T-helper 2 cell treated with Interferon-gamma antibody and Interleukin-4, amounts not matched to agents 5 μg/mL and 100 μg/mL, for 36 hours (primary cell): ENCODE data around the gene PPAT.
"Not testable (repeated sequence)": the region's sequence is repeated elsewhere in the genome, so short reads cannot be mapped to it uniquely, and the experiment has no call there.

Experiments used
- DNase-seq: peaks from one replicate; pipeline ENCODE4 v3.0.0; 2021; ENCODE audit warnings: low spot score
- H3K27ac Mint-ChIP-seq: one replicate; pipeline ENCODE4 v1.8.0; 2021; ENCODE audit warnings: mild to moderate bottlenecking, mixed read lengths
- H3K27me3 Mint-ChIP-seq: one replicate; pipeline ENCODE4 v1.8.0; 2021; ENCODE audit warnings: low read depth, mixed read lengths
- H3K36me3 Mint-ChIP-seq: one replicate; pipeline ENCODE4 v1.8.0; 2021; ENCODE audit warnings: low read depth, mixed read lengths
- H3K4me1 Mint-ChIP-seq: one replicate; pipeline ENCODE4 v1.8.0; 2021; ENCODE audit warnings: low read depth, mixed read lengths
- H3K4me3 Mint-ChIP-seq: one replicate; pipeline ENCODE4 v1.8.0; 2022; ENCODE audit warnings: mild to moderate bottlenecking, moderate library complexity, mixed read lengths
- H3K9me3 Mint-ChIP-seq: one replicate; pipeline ENCODE4 v1.8.0; 2021; ENCODE audit warnings: mixed read lengths

PPAT gene

DNA sequence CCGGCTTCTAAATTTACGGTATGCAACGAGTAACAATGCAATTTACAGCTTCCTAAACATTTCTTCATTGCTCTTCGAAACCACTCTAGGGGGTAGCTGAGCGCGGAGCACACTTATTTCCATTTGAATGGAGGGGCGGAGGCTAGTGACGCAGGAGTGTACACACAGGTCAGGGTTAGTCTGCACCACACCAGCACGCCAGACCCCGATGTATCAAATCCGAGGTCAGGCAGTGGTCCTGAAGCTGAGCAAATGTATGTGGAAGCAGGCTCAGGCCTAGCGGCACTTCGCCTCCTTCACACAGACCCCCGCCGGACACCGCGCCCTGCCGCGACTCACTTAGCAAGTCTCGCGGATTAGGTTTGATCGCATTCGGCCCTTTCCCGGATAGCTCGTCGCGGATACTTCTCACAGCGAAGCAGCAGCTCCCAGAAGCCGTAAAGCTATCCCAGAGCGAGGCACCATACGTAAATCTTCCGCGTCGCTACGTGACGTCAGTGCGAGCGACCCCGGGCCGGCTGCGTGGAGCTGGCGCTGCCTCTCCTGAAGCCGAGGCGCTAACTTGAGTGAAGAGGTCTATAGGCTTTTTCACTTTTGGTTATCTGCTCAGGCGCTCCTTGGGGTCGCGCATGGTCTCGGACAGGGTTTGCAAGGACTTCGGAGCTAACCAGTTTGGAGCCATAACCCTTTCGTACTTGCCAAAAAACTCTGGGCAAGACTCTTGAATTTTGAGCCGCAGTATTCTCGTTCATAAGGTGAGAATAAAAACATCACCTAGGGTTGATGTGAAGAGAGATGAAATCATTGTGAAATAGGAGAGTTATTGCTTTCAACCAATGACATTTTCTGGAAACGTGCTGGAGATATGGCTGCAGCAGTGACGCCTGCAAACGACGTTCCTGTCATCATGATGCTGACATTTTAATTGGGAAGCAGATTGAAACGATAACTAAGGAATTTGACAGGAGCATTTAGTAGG lies 48.1 kb downstream of the PPAT start, which contains the start of gene AASDH:
Gene AASDH, minus strand, starts transcription at position 469 of the 979 bp plus-strand sequence. CDS start 3,192 bp downstream, outside the sequence.
- Mint-ChIP-seq H3K4me1 (peaks cover 22% of the 10 kb centered on the region), H3K27me3 (no peaks in the 10 kb centered on the region), H3K9me3 (no peaks in the 10 kb centered on the region), H3K4me3 (peak within 1 kb of the TSS; percentile 98), H3K36me3 (peaks cover 5% of the 10 kb centered on the region), H3K27ac (peak within 1 kb of the TSS; percentile 100)
- DNase-seq, result peak; percentile 94

DNA sequence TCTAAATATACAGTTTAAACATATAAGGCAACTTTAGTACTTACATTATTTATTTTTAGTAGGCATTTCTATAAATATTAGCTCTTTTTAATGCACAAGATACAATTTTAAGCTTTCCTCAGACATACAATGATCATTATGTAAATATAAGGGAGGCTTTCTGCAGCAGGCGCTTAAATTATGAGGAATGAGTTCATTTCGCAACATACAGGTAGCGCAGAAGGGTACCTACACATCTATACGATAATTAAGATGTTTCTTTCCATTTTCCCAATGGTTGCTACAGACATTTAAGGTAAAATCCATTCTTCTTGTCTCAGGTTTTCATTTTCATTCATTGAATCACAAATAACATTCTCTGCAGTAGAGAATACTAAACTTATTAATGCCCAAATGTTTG lies 49.3 kb downstream of the PPAT start:
- Mint-ChIP-seq H3K4me1 (peaks cover 22% of the 10 kb centered on the region), H3K4me3 (peak overlapping the region; percentile 98), H3K27ac (peak overlapping the region; percentile 100), H3K27me3 (no peaks in the 10 kb centered on the region), H3K9me3 (no peaks in the 10 kb centered on the region), H3K36me3 (peaks cover 5% of the 10 kb centered on the region)
- no peak for DNase-seq

DNA sequence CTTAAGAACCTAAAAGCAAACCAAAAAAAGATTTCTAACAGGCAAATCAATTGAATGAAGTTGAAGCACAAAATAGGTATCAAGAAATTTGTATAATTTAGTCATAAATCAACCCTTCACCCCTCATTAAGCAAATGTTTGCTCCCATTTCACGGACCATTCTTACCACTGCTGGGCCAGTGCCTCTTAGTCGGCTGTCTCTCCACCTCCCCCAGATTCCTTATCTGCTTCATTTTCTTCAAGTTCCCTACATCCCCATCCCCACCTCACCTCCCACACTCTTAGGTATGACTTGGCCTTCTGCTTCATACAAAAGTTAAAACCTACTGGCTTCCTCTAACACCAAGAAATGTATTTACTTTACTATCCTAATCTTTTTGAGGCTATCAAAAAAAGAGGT lies 60.0 kb downstream of the PPAT start:
- H3K4me1 Mint-ChIP-seq, result peaks cover 3% of the 10 kb centered on the region
- no peak overlapping the region for H3K4me3 Mint-ChIP-seq
- H3K36me3 Mint-ChIP-seq, result peaks cover 2% of the 10 kb centered on the region
- no peak for DNase-seq
- no peak overlapping the region for H3K27ac Mint-ChIP-seq
- no peaks in the 10 kb centered on the region for H3K27me3 Mint-ChIP-seq
- no peaks in the 10 kb centered on the region for H3K9me3 Mint-ChIP-seq

DNA sequence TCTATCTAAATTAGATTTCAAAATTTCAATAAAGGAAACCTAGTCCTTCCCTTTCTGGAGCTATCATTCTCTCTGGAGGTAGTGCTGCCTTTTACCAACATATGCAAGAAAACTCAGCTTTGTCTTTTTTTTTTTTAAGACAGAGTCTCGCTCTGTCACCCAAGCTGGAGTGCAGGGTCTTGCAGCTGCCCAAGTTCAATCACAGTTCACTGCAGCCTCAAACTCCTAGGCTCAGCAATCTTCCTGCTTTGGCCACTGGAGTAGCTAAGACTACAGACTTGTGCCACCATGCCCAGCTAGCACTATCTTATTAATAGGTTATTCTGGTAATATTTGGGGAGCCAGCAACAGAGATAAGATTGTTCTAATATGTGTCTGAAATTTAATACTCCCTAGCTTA lies 60.5 kb downstream of the PPAT start:
- Mint-ChIP-seq H3K36me3 (peaks cover 3% of the 10 kb centered on the region), H3K4me1 (peaks cover 3% of the 10 kb centered on the region), H3K27ac (no peak overlapping the region), H3K27me3 (no peaks in the 10 kb centered on the region), H3K9me3 (no peaks in the 10 kb centered on the region), H3K4me3 (no peak overlapping the region)
- DNase-seq, result no peak

DNA sequence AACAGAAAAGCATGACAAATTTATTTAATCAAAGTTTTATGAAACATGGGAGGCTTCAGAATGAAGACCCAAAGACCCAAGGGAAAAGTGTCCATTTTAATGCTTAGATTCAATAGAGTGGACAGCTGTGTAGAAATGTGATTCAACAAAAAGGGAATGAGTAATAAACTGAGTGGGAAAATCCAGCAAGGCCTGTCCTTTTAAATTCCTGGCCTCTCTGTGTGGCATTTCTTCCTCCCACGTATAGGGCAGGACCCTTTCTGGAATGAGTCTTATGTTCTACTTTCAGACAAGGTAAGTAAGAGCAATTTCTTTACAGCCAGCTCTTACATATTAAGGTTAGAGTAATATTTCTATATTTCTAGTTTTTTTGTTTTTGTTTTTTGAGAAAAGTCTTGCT lies 62.6 kb downstream of the PPAT start:
- Mint-ChIP-seq H3K27ac (no peak overlapping the region), H3K4me1 (peaks cover 3% of the 10 kb centered on the region), H3K9me3 (no peaks in the 10 kb centered on the region), H3K36me3 (peaks cover 12% of the 10 kb centered on the region), H3K27me3 (no peaks in the 10 kb centered on the region), H3K4me3 (no peak overlapping the region)
- DNase-seq, result no peak

GRCh38 chr4:56371426-56372220 lies 63.8 kb downstream of the PPAT start:
- no peak overlapping the region for H3K4me3 Mint-ChIP-seq
- H3K4me1 Mint-ChIP-seq, result no peaks in the 10 kb centered on the region
- H3K9me3 Mint-ChIP-seq, result no peaks in the 10 kb centered on the region
- DNase-seq, result no peak
- H3K27ac Mint-ChIP-seq, result no peak overlapping the region
- H3K36me3 Mint-ChIP-seq, result peaks cover 12% of the 10 kb centered on the region
- H3K27me3 Mint-ChIP-seq, result no peaks in the 10 kb centered on the region

- Mint-ChIP-seq H3K4me1 (no peaks in the 10 kb centered on the region), H3K4me3 (no peak overlapping the region), H3K27ac (no peak overlapping the region), H3K36me3 (peaks cover 13% of the 10 kb centered on the region), H3K9me3 (no peaks in the 10 kb centered on the region), H3K27me3 (no peaks in the 10 kb centered on the region)
- DNase-seq, result no peak
These were observed 65.0 kb downstream of the PPAT start for GRCh38 chr4:56370377-56370776.

DNA sequence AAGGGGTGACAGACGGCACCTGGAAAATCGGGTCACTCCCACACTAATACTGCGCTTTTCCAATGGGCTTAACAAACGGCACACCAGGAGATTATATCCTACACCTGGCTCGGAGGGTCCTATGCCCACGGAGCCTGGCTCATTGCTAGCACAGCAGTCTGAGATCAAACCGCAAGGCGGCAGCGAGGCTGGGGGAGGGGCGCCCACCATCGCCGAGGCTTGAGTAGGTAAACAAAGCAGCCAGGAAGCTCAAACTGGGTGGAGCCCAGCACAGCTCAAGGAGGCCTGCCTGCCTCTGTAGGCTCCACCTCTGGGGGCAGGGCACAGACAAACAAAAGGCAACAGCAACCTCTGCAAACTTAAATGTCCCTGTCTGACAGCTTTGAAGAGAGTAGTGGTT lies 72.4 kb downstream of the PPAT start:
- not testable (repeated sequence) for H3K4me1 Mint-ChIP-seq, H3K4me3 Mint-ChIP-seq, H3K9me3 Mint-ChIP-seq, H3K27ac Mint-ChIP-seq, H3K27me3 Mint-ChIP-seq, DNase-seq
- H3K36me3 Mint-ChIP-seq, result peaks cover 26% of the 10 kb centered on the region

DNA sequence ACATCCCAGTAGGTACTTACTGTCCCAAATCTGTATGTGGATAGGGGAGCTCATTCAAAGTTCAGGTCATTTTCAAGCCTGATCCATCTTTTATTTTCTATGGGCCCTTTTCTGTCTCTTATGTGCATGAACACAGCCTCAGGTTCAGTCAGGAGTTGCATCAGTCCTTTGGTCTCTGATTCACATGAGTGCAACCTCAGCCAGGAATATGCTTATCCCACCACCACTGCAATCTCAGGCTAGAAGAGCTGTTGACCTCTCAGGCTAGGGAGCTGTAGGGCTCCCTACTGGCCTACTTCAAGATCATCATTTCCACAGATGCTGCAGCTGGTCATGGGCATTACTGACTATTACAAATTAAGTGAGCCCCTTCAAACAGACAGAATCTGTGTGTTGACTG lies 75.3 kb downstream of the PPAT start:
- Mint-ChIP-seq H3K4me3 (no peak overlapping the region), H3K27me3 (no peaks in the 10 kb centered on the region), H3K9me3 (peaks cover 5% of the 10 kb centered on the region), H3K36me3 (peaks cover 25% of the 10 kb centered on the region), H3K27ac (no peak overlapping the region), H3K4me1 (no peaks in the 10 kb centered on the region)
- DNase-seq, result no peak

GRCh38 chr4:56356650-56357049 lies 78.8 kb downstream of the PPAT start:
- Mint-ChIP-seq H3K9me3 (no peaks in the 10 kb centered on the region), H3K4me1 (no peaks in the 10 kb centered on the region), H3K27me3 (no peaks in the 10 kb centered on the region), H3K36me3 (peaks cover 7% of the 10 kb centered on the region), H3K27ac (no peak overlapping the region), H3K4me3 (no peak overlapping the region)
- DNase-seq, result no peak

DNA sequence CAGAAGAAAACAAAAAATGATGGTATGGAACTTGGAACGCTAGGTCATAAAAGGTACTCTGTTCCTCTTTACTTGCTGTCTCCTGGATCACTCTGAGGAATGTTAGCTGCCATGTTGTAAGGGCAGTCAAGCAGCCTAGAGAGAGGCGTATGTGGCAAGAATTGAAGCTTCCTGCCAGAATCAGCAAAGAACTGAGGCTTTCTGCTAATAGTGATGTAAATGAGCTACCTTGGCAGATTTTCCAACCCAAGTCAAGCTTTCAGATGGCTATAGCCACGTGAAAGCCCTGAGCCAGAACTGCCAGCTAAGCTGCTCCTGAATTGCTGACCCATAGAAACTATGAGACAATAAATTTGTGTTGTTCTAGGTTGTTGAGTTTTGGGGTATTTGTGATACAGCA lies 86.8 kb downstream of the PPAT start:
- peaks cover 9% of the 10 kb centered on the region for H3K36me3 Mint-ChIP-seq
- no peak overlapping the region for H3K4me3 Mint-ChIP-seq
- H3K27me3 Mint-ChIP-seq, result no peaks in the 10 kb centered on the region
- no peaks in the 10 kb centered on the region for H3K9me3 Mint-ChIP-seq
- no peaks in the 10 kb centered on the region for H3K4me1 Mint-ChIP-seq
- DNase-seq, result no peak
- H3K27ac Mint-ChIP-seq, result no peak overlapping the region

DNA sequence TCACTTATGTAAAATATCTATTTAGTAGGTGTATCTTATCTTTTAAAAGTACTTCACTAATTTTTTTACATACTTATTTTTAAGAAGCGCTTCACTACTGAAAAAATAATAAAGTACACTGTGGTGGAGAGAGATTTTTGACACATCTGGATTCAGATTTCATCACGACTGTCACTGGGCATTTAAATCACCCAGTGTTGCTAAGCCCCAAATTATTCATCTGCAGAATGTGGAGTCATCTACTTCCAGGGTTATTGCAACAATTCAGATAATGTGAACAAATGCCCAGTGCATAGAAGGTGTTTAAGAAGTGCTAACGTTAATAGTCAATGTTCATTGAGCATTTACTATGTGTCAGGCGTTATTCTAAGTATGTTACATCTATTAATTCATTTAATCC lies 90.0 kb downstream of the PPAT start:
- Mint-ChIP-seq H3K36me3 (peaks cover 11% of the 10 kb centered on the region), H3K4me3 (no peak overlapping the region), H3K4me1 (peaks cover 3% of the 10 kb centered on the region), H3K27ac (no peak overlapping the region), H3K9me3 (no peaks in the 10 kb centered on the region), H3K27me3 (no peaks in the 10 kb centered on the region)
- DNase-seq, result no peak
